Dermis blood vessel endothelial cell (primary cell): ENCODE data around the gene MBD5. TPM values are rescaled to one million over a fixed set of nuclear protein-coding genes. Genes with fewer than 3 reads are reported as not detected.
A peak's percentile ranks its signal among the peaks of the same experiment; 100 is the strongest.

ENCODE experiments used
- DNase-seq: peaks from one replicate; pipeline ENCODE4 v3.0.0; 2010
- total RNA-seq: library from RNA; depleted of rRNA; stranded (reverse); fragments of >200 nt; gene quantifications from 2 replicates; pipeline ENCODE4 v1.2.3, GENCODE V29; 2014

Gene MBD5
- total RNA-seq, 1 donor from 2014 or later: 12.3 TPM

DNA sequence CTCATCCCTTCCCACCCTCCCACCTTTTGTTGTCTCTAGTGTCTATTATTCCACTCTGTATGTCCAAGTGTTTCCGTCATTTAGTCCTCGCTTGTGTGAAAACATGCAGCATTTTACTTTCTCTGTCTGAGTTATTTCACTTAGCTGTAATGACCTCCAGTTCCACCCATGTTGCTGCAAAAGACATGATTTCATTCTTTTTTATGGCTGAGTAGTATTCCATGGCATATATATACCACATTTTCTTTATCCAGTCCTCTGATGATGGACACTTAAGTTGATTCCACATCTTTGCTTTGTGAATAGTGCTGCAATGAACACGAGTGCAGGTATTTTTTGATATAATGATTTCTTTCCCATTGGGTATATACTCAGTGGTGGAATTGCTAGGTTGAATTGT, 296.7 kb downstream of the MBD5 start:
- DNase-seq: no peak

GRCh38 chr2:148338541-148338940, 317.6 kb downstream of the MBD5 start:
- DNase-seq: peak; percentile 88

- DNase-seq: no peak
Measured at GRCh38 chr2:148342086-148342485, 321.2 kb downstream of the MBD5 start.

- no peak for DNase-seq
Measured at GRCh38 chr2:148350199-148350598, 329.3 kb downstream of the MBD5 start.

GRCh38 chr2:148351437-148352143, 330.7 kb downstream of the MBD5 start:
- no peak for DNase-seq

- DNase-seq: no peak
Measured at GRCh38 chr2:148358375-148358774, 337.5 kb downstream of the MBD5 start.

DNA sequence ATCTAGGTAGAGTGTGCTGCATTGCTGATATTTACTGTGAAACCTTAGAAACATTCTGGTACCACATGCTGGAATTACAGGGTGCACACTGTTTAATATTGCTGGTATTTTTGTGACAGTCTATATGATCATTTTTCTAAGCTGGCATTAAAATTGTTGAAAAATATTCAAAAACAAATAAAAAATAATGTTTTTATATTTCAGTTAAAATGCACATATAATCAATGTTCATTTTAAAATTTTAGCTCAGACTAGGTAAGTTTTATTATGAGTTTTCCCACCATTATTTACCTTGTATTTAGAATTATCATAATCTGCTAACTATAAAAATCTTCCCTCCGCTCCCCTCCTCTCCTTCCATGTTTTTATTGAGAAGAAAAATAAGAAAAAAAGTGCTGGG, 339.8 kb downstream of the MBD5 start:
- no peak for DNase-seq

DNA sequence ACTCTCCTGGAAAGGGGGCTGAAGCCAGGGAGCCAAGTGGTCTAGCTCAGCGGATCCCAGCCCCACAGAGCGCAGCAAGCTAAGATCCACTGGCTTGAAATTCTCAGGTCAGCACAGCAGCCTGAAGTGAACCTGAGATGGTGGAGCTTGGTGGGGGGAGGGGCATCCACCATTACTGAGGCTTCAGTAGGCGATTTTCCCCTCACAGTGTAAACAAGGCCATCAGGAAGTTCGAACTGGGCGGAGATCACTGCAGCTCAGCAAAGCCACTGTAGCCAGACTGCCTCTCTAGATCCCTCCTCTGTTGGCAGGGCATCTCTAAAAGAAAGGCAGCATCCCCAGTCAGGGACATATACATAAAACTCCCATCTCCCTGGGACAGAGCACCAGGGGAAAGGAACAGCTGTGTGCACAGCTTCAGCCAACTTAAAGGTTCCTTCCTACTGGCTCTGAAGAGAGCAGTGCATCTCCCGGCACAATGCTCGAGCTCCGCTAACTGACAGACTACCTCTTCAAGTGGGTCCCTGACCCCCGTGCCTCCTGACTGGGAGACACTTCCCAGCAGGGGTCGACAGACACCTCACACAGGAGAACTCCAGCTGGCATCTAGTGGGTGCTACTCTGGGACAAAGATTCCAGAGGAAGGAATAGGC, 341.4 kb downstream of the MBD5 start:
- DNase-seq: no peak

DNA sequence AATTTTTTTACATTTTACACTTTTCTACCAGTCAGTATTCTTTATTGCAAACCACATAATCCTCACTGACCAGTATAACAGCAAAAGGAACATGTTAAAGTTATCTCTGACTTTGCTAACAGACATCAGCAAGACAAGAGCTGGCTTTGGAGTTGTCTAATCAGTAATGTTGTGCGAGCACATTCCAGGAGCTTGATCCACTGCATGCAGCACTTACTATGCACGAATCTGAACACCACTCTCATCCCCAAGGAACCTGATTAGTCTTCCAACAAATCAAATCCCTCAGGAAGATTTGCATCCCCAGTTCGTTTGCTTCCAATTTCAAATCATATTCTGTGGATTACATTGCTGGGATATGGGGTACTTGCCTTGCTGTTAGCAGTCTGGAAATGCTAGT, 354.3 kb downstream of the MBD5 start:
- DNase-seq: no peak

DNA sequence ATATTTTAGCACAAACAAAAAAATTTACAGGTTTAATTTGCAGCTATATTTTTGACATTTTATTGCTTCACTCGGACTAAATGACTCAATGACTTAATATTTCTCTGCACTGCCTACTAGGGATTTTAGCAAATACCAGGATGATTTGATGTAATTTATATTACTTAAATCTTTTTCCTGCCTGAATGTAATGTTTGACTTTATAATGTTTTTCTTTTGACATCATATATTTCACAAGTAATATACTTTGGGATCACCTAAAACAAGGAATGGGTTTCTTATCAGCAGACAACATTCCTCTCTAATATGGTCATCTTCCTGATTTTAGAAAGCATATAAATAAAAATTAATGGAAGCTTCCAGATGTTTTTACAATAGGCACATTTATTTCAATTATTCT, 370.4 kb downstream of the MBD5 start:
- DNase-seq: peak; percentile 37

- no peak for DNase-seq
Measured at GRCh38 chr2:148402786-148403185, 381.9 kb downstream of the MBD5 start.

GRCh38 chr2:148410899-148411298, 390.0 kb downstream of the MBD5 start:
- DNase-seq: no peak

DNA sequence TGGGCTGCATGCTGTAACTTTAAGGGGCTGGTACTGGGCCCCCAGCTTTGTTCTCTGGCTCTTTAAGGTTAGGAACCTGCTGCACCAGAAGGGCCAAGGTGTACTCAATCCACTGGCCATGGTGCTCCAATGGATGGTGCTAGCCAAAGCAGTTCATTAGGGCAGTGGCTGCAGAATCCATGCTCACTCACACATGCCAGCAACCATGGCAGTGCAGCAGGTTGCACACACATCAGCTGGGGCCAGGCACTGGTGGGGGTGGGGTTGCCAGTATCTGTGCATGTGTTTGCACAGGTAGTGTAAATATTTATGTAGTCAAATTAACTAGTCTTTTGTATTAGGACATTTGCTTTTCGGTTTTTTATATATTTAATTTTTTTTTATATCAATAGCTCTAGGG, 395.4 kb downstream of the MBD5 start:
- DNase-seq: no peak

DNA sequence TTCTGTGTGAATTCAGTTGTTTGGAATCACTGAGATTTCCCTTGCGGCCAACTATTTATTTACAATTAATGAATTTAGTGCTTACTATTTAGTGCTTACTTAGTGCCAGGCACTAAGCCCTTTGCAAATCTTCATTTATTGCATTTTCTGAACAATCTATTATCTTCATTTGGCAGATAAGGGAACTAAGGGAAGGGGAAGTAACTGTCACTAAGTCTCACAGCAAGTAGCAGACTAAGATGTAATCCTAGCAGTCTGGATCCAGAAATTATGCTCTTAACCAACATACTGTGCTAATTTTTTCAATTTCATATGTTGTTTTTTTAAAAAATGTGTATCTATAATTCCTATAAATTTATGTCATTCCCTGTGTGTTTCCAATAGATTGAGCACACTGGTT, 409.2 kb downstream of the MBD5 start:
- no peak for DNase-seq

- DNase-seq: no peak
Measured at GRCh38 chr2:148447877-148448276, 427.0 kb downstream of the MBD5 start.

DNA sequence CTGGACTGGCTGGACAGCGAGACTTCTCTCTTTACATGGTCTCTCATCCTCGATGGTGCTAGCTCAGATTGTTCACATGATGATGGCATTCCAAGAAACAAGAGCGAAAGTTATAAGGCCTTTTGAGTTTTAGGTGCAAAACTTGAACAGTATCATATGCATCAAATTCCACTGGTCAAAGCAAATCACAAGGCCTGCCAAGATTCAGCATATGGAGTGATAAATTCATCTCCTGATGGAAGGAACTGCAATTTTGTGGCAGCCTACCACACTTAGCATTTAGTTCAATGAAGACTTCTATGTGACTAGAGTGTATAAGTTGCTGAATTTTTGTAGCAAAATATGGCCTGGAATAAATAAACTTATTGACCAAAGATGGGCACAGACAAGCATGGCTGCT, 429.6 kb downstream of the MBD5 start:
- no peak for DNase-seq

DNA sequence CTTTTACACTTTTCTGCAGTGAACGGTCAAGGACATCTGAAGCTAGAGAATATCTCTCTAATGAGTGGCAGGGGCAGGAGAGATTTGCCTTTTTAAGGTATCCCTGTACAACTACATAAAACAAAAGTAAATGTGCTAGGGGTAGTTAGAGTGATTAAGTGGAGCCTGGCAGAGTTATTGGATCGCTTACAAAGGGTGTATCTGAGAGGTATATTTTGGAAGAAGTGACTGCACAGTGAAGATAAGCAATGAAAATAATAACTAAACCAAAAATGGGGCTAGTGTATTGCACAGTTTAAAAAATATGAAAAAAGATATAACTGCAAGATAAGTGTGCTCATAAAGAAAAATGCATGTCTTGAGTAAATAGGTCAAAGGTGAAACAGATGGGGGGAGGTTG, 430.2 kb downstream of the MBD5 start:
- DNase-seq: no peak

- DNase-seq: no peak
Measured at GRCh38 chr2:148455791-148456190, 434.9 kb downstream of the MBD5 start.

DNA sequence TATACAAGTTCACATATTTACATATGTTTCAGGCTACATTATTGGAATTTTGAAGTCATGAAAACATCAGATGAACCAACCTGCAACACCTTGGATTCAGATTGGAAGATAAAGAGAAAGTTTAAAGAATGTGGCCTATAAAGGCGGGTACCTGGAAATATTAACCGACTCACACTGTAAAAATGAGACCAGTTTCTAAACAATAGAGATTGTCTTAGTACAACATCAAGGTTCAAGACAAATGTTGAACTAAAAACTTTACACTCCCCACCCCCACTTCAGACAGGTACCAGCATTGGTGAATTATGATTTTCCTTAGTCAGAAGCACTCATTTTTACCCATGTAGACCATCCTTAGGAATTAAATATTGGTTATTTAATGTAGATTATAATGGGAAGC, 437.3 kb downstream of the MBD5 start:
- DNase-seq: no peak

DNA sequence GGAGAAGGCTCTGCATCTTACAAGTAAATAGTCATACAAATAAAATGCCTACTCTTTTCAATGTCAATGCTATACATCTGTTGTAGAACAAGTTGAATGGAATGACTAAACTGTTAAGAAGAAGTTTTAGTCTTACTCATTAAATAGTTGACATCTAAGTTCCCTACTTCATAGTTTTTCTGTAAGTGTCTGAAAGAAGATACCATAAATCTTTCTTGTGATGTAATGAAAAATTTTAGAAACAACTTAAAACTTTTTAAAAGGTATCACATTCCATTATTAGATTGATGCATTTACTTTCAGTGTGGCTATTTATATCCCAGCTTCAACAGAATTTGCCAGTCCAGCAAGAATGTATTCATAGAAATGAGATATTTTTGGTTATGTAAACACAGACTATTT, 438.5 kb downstream of the MBD5 start:
- no peak for DNase-seq

GRCh38 chr2:148461876-148462275, 441.0 kb downstream of the MBD5 start:
- DNase-seq: no peak

- DNase-seq: no peak
Measured at GRCh38 chr2:148475626-148476025, 454.7 kb downstream of the MBD5 start.

GRCh38 chr2:148479398-148479797, 458.5 kb downstream of the MBD5 start:
- DNase-seq: no peak

GRCh38 chr2:148483665-148484064, 462.8 kb downstream of the MBD5 start:
- no peak for DNase-seq

- DNase-seq: no peak
Measured at GRCh38 chr2:148484066-148484465, 463.2 kb downstream of the MBD5 start.
